ENCODE results near the gene STX10. TPM values are rescaled to one million over a fixed set of nuclear protein-coding genes. Genes with fewer than 3 reads are reported as not detected.

STX10 gene
- total RNA-seq, 1 experiment from 2014 or later, result 86.2 TPM

- POLR2A ChIA-PET (ENCODE audit: unreplicated experiment), result interaction anchor here (0.6 kb wide), 1 partner anchor 13 kb away, joined by 11 read pairs; no protein-coding TSS in a partner anchor
- Histone ChIP-seq H2AFZ (no peak overlapping the region), H3K9me3 (ENCODE audit: insufficient read depth, low read depth) (no peaks in the 10 kb centered on the region), H3K27ac (peak overlapping the region; percentile 40; the same call in 1 of the 2 replicates), H3K27me3 (ENCODE audit: insufficient read depth, low read depth) (no peaks in the 10 kb centered on the region), H3K36me3 (ENCODE audit: low read depth) (peaks cover 13% of the 10 kb centered on the region), H3K4me3 (no peak overlapping the region), H4K20me1 (ENCODE audit: insufficient read depth) (peaks cover 95% of the 10 kb centered on the region), H3K79me2 (ENCODE audit: low read depth) (peaks cover 87% of the 10 kb centered on the region), H3K9me2 (ENCODE audit: insufficient read depth) (no peaks in the 10 kb centered on the region), H3K4me2 (no peak overlapping the region), H3F3A (ENCODE audit: insufficient read depth, low read depth) (peaks cover 43% of the 10 kb centered on the region; the same call in 1 of the 2 replicates), H3K4me1 (replicated peaks; ENCODE audit: insufficient read depth) (peaks cover 10% of the 10 kb centered on the region)
- CTCF ChIA-PET, result interaction anchor here (0.6 kb wide), 1 partner anchor 77 kb away, joined by 5 read pairs; no protein-coding TSS in a partner anchor
- intact Hi-C loops (cut with micrococcal nuclease; ENCODE audit: unreplicated experiment), result no loop called here
- no peak for DNase-seq
- BruUV-seq (replicated peaks), result no TSS peak
- TF ChIP-seq EZH2 (IDR thresholded peaks at IDR 0.05; ENCODE audit: low read depth) (no peak), CTCF (conservative IDR thresholded peaks at IDR 0.05) (no peak)
Observed at GRCh38 chr19:13130886-13131490, 19.2 kb downstream of the STX10 start.

GRCh38 chr19:13129384-13129783 is 20.8 kb downstream of the STX10 start:
- Histone ChIP-seq H3K9me2 (ENCODE audit: insufficient read depth) (no peaks in the 10 kb centered on the region), H4K20me1 (ENCODE audit: insufficient read depth) (peaks cover 100% of the 10 kb centered on the region), H3K27ac (no peak overlapping the region), H3K36me3 (ENCODE audit: low read depth) (peaks cover 18% of the 10 kb centered on the region), H3K79me2 (ENCODE audit: low read depth) (peaks cover 97% of the 10 kb centered on the region), H3K4me3 (no peak overlapping the region), H3K4me2 (no peak overlapping the region), H3K27me3 (ENCODE audit: insufficient read depth, low read depth) (no peaks in the 10 kb centered on the region), H3K9me3 (ENCODE audit: insufficient read depth, low read depth) (no peaks in the 10 kb centered on the region), H3F3A (ENCODE audit: insufficient read depth, low read depth) (peaks cover 46% of the 10 kb centered on the region; the same call in 1 of the 2 replicates), H2AFZ (no peak overlapping the region), H3K4me1 (replicated peaks; ENCODE audit: insufficient read depth) (peaks cover 10% of the 10 kb centered on the region)
- no TSS peak for BruUV-seq (replicated peaks)
- ChIA-PET POLR2A (ENCODE audit: unreplicated experiment) (no interaction called here), CTCF (no interaction called here)
- intact Hi-C loops (cut with micrococcal nuclease; ENCODE audit: unreplicated experiment), result no loop called here
- DNase-seq, result no peak
- TF ChIP-seq EZH2 (IDR thresholded peaks at IDR 0.05; ENCODE audit: low read depth) (no peak), CTCF (conservative IDR thresholded peaks at IDR 0.05) (no peak)

GRCh38 chr19:13128583-13128982 is 21.6 kb downstream of the STX10 start:
- TF ChIP-seq CTCF (conservative IDR thresholded peaks at IDR 0.05) (no peak), EZH2 (IDR thresholded peaks at IDR 0.05; ENCODE audit: low read depth) (no peak)
- no peaks in the 10 kb centered on the region for H3K27me3 ChIP-seq (ENCODE audit: insufficient read depth, low read depth)
- DNase-seq, result no peak
- H3K4me1 ChIP-seq (replicated peaks; ENCODE audit: insufficient read depth), result peaks cover 10% of the 10 kb centered on the region
- no peak overlapping the region for H3K4me2 ChIP-seq
- H3K9me2 ChIP-seq (ENCODE audit: insufficient read depth), result no peaks in the 10 kb centered on the region
- H3K27ac ChIP-seq, result no peak overlapping the region
- H4K20me1 ChIP-seq (ENCODE audit: insufficient read depth), result peaks cover 100% of the 10 kb centered on the region
- H3K4me3 ChIP-seq, result no peak overlapping the region
- H3F3A ChIP-seq (ENCODE audit: insufficient read depth, low read depth), result peaks cover 50% of the 10 kb centered on the region; the same call in 1 of the 2 replicates
- CTCF ChIA-PET, result no interaction called here
- peaks cover 20% of the 10 kb centered on the region for H3K36me3 ChIP-seq (ENCODE audit: low read depth)
- intact Hi-C loops (cut with micrococcal nuclease; ENCODE audit: unreplicated experiment), result no loop called here
- peaks cover 97% of the 10 kb centered on the region for H3K79me2 ChIP-seq (ENCODE audit: low read depth)
- no peaks in the 10 kb centered on the region for H3K9me3 ChIP-seq (ENCODE audit: insufficient read depth, low read depth)
- BruUV-seq (replicated peaks), result no TSS peak
- POLR2A ChIA-PET (ENCODE audit: unreplicated experiment), result no interaction called here
- no peak overlapping the region for H2AFZ ChIP-seq

All from PC-9 (cell line).